Myocyte (in vitro differentiated cells): ENCODE measurements around the gene MDH1B. TPM values are rescaled to one million over a fixed set of nuclear protein-coding genes. Genes with fewer than 3 reads are reported as not detected.
A peak's percentile ranks its signal among the peaks of the same experiment; 100 is the strongest.
"Not testable (repeated sequence)": the region's sequence is repeated elsewhere in the genome, so short reads cannot be mapped to it uniquely, and the experiment has no call there.

Experiments used
- DNase-seq: peaks from one replicate; pipeline ENCODE4 v3.0.0-alpha.2; 2012; ENCODE audit warnings: low read depth
- total RNA-seq: library from RNA; depleted of rRNA; stranded (reverse); fragments of >200 nt; gene quantifications from 2 replicates; pipeline ENCODE4 v1.2.3, GENCODE V29; 2014

Gene MDH1B
- total RNA-seq, 1 donor from 2014 or later, result 0.32 TPM

DNA sequence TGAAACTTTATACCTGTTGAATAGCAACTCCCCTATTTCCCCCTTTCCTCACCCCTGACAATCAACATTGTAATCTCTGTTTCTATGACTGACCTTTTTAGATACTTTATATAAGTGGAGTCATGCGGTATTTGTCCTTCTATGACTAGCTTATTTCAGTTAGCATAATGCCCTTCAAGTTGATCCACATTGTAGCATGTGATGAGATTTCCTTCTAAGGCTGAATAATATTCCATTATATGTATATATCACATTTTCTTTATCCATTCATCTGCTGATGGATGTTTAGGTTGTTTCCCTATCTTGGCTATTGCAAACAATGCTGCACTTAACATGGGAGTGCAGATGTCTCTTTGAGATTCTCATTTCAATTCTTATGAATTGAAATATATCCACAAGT is 9.7 kb upstream of the MDH1B start:
- DNase-seq, result no peak

DNA sequence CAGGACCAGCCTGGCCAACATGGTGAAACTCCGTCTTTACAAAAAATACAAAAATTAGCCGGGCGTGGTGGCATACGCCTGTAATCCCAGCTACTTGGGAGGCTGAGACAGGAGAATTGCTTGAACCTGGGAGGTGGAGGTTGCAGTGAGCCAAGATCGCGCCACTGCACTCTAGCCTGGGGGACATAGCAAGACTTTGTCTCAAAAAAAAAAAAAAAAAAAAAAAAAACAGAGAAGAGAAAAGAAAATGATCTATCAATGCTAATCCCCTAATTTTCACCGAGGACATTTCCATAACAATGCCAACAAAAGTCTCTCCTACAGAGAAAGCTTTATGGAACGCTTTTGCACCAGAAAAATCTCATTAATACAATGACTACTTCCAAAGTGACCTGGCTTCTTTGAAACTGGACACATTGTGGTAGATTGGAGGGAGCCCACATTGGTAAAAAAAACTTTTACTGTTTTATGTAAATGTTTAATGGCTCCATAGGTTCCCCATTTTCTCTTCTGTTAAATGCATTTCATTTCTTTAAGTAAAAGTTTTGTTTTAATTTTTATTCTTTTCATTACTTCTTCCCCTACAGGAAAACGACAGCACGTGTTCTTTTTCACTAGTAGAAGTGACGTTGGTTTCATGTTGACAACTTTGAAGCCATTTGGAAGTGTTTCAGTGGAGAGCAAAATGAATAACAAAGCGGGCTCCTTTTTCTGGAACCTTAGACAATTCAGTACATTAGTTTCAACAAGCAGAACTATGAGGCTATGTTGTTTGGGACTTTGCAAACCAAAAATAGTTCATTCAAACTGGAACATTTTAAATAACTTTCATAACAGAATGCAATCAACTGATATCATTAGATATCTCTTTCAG is 1.2 kb upstream of the MDH1B start:
- no peak for DNase-seq

- DNase-seq, result no peak
Measured at GRCh38 chr2:206764673-206765241, 371 bp downstream of the MDH1B start.

- no peak for DNase-seq
Measured at GRCh38 chr2:206756816-206757215, 8.3 kb downstream of the MDH1B start.

DNA sequence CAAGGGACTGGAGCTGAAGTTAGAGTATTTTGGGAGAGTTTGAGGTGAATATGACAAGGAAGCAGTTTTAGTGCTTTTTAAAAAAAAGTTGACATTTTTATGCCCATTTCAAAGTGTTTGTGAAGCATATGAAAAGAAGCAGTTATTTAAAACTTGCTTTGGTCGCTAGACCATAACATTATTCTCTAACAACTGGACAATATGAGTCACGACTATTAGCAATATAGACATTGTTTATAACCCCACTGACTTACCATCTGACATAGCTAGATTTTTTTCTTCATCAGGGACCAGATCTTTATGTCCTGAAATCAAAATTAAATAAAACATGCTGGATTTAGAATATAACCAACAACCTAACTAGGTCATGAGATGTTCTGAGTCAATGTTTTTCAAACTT is 24.3 kb downstream of the MDH1B start:
- DNase-seq, result no peak

DNA sequence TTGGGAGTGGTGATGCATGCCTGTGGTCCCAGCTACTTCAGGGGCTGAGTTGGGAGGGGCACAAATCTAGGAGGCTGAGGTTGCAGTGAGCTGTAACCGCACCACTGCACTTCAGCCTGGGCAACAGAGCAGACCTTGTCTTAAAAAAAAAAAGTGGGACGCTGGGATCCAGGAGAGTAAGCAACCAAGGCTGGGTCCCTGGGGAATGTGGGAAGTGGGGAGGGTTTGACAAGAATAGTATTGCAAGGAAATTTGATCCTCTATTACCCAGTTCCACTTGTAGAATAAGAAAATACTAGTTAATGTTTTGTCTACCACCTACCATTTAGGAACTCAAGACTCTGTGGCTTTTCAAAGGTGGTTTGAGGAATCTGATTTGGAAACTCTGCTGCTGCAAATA is 25.9 kb downstream of the MDH1B start:
- DNase-seq, result peak; percentile 50

GRCh38 chr2:206736935-206737334 is 28.2 kb downstream of the MDH1B start:
- no peak for DNase-seq

DNA sequence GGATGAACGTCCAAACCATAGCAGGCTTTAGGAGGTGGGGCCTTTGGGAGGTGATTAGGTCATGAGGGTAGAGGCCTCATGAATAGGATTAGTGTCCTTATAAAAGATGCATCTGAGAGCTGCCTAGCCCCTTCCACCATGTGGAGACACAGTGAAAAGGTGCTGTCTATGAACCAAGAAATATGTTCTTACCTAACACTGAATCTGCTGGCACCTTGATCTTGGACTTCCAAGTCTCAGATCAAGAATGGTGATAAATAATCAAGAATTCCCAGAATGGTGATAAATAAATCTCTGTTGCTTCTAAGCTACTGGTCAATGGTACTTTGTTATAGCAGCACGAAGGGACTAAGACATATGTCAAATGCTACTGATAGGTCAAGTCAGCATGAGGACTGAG is 31.8 kb downstream of the MDH1B start:
- no peak for DNase-seq

- DNase-seq, result peak; percentile 7
Measured at GRCh38 chr2:206728277-206729199, 36.6 kb downstream of the MDH1B start.

DNA sequence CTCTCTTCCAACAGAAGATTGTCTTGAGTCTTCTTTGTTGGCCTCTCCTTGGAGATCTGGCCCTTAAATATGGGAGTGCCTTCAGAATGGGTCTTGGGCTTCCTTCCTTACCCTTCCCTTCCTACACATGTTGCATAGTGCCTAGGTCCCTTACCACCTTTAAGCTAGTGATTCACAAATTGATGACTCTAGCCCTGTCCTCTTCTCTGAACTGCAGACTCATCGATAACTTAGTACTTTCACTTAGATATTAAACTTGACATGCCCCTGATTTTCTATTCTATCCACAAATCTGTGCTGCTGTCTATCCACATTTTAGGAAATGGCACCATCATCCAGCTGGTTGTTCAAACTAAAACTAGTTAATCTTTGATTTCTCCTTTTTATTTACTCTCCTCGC is 37.8 kb downstream of the MDH1B start:
- no peak for DNase-seq

DNA sequence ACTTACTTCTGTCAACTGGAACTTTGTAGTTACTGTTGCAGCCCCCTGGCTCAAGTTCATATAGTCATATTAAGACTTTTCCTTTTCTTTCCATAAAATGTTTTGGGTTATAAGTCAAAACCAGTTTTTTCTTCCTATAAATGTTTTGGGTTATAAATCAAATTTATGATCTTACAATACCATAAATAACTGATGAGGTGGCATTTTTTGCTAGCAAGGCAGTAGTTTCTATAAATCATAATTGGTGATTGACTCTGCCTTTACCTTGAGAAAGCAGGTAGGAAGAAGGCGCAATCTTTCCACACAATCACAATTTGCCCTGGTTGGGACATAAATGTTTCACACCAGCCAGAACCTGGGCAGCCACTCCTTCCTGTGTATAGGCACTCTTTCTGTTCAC is 41.8 kb downstream of the MDH1B start:
- DNase-seq, result no peak

GRCh38 chr2:206721256-206721920 is 43.7 kb downstream of the MDH1B start:
- DNase-seq, result no peak

DNA sequence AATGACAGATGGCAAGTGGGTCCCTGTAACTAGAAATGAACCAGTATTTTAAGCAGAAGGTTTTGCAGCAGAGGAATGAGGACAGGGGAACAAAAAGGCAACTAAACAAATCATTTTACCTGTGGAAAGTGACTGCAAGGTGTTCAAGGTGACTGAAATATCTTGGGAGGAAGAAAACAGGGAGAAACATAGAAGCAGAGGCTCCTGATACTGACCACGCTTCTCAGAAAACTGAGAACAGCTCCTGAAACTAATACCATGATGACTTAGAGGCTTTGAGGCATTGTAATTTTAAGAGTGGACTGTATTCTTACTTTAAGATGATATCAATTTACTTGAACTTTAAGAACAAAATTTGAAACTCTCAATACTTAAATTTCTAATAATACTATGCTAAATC is 46.8 kb downstream of the MDH1B start, which contains the start of gene DYTN:
Gene DYTN, minus strand, starts transcription at position 101 of the 400 bp plus-strand sequence. CDS start 117 bp downstream, outside the sequence.
- DNase-seq, result no peak

- DNase-seq, result no peak
Measured at GRCh38 chr2:206716623-206717022, 48.5 kb downstream of the MDH1B start.

DNA sequence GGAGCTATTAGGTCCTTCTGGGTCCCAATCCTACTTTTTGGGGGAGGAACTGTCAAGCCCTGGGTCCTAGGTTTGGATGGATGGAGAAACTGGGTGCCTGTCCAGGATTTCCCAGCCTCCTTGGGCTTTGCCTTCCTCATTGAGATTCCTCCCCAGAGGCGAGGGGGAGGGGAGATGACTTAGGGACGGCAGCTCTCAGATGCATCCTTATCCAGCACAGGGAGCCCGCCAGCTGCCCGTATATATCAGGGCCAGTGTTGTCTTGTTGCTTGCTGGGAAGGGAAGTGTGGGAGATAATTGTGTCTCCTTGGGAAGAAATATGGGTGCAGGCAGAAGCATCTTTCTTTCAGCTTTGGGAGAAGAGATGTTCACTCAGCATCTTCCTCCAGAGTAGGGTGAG is 49.9 kb downstream of the MDH1B start:
- DNase-seq, result not testable (repeated sequence)

- no peak for DNase-seq
Measured at GRCh38 chr2:206713746-206714145, 51.4 kb downstream of the MDH1B start.

- DNase-seq, result no peak
Measured at GRCh38 chr2:206708286-206708685, 56.8 kb downstream of the MDH1B start.

GRCh38 chr2:206707164-206707701 is 57.9 kb downstream of the MDH1B start:
- DNase-seq, result no peak

GRCh38 chr2:206701952-206702605 is 63.0 kb downstream of the MDH1B start:
- no peak for DNase-seq

- DNase-seq, result no peak
Measured at GRCh38 chr2:206700156-206700555, 65.0 kb downstream of the MDH1B start.
